ENCODE results near the gene PRR23E. TPM values are rescaled to one million over a fixed set of nuclear protein-coding genes. Genes with fewer than 3 reads are reported as not detected.

The PRR23E gene
- polyA plus RNA-seq, 1 donor from 2014 or later, result not detected

- Histone ChIP-seq H3K79me2 (replicated peaks; ENCODE audit: insufficient read depth, low read length) (no peaks in the 10 kb centered on the region), H3K9ac (ENCODE audit: low read length) (no peak overlapping the region), H3K9me2 (ENCODE audit: insufficient read depth, low read length) (no peaks in the 10 kb centered on the region), H3K36me3 (ENCODE audit: insufficient read depth, low read length) (no peaks in the 10 kb centered on the region), H3K27ac (ENCODE audit: low read length) (no peak overlapping the region), H3K9me3 (ENCODE audit: low read length) (no peaks in the 10 kb centered on the region), H3F3A (ENCODE audit: insufficient read depth, low read length, poor library complexity, severe bottlenecking) (no peaks in the 10 kb centered on the region), H3K4me3 (ENCODE audit: low read length) (no peak overlapping the region), H4K20me1 (ENCODE audit: insufficient read depth) (no peaks in the 10 kb centered on the region), H3K27me3 (ENCODE audit: insufficient read depth, low read depth, low read length) (no peaks in the 10 kb centered on the region), H3K4me2 (ENCODE audit: low read length) (no peak overlapping the region), H2AFZ (ENCODE audit: low read depth, low read length) (no peak overlapping the region)
- TF ChIP-seq TAF1 (IDR thresholded peaks at IDR 0.05; ENCODE audit: low read depth) (no peak), SMC3 (conservative IDR thresholded peaks at IDR 0.05; ENCODE audit: poor library complexity) (no peak), MXI1 (conservative IDR thresholded peaks at IDR 0.05; ENCODE audit: poor library complexity, severe bottlenecking) (no peak), REST (IDR thresholded peaks at IDR 0.05; ENCODE audit: borderline replicate concordance) (no peak), EP300 (conservative IDR thresholded peaks at IDR 0.05; ENCODE audit: poor library complexity, severe bottlenecking) (no peak), RAD21 (conservative IDR thresholded peaks at IDR 0.05) (no peak), POLR2AphosphoS5 (IDR thresholded peaks at IDR 0.05) (no peak), EZH2 (IDR thresholded peaks at IDR 0.05; ENCODE audit: borderline replicate concordance, insufficient read depth, low read length, poor library complexity, severe bottlenecking) (no peak), CTCF (IDR thresholded peaks at IDR 0.05; ENCODE audit: poor library complexity, severe bottlenecking) (no peak)
These were observed 17.1 kb downstream of the PRR23E start for GRCh38 chr3:127209840-127210653.

- no peaks in the 10 kb centered on the region for H4K20me1 ChIP-seq (ENCODE audit: insufficient read depth)
These were observed 17.7 kb downstream of the PRR23E start for GRCh38 chr3:127210654-127210943.

More at GRCh38 chr3:127210654-127210943, 17.7 kb downstream of the PRR23E start:
- H3K9me3 ChIP-seq (ENCODE audit: low read length), result no peaks in the 10 kb centered on the region
- H3K27ac ChIP-seq (ENCODE audit: low read length), result no peak overlapping the region
- H2AFZ ChIP-seq (ENCODE audit: low read depth, low read length), result no peak overlapping the region
- H3K9ac ChIP-seq (ENCODE audit: low read length), result no peak overlapping the region
- no peaks in the 10 kb centered on the region for H3K36me3 ChIP-seq (ENCODE audit: insufficient read depth, low read length)
- no peaks in the 10 kb centered on the region for H3K9me2 ChIP-seq (ENCODE audit: insufficient read depth, low read length)
- TF ChIP-seq CTCF (IDR thresholded peaks at IDR 0.05; ENCODE audit: poor library complexity, severe bottlenecking) (no peak), MXI1 (conservative IDR thresholded peaks at IDR 0.05; ENCODE audit: poor library complexity, severe bottlenecking) (no peak), POLR2AphosphoS5 (IDR thresholded peaks at IDR 0.05) (no peak), EP300 (conservative IDR thresholded peaks at IDR 0.05; ENCODE audit: poor library complexity, severe bottlenecking) (no peak), REST (IDR thresholded peaks at IDR 0.05; ENCODE audit: borderline replicate concordance) (no peak), TAF1 (IDR thresholded peaks at IDR 0.05; ENCODE audit: low read depth) (no peak), RAD21 (conservative IDR thresholded peaks at IDR 0.05) (no peak), EZH2 (IDR thresholded peaks at IDR 0.05; ENCODE audit: borderline replicate concordance, insufficient read depth, low read length, poor library complexity, severe bottlenecking) (no peak), SMC3 (conservative IDR thresholded peaks at IDR 0.05; ENCODE audit: poor library complexity) (no peak)
- no peaks in the 10 kb centered on the region for H3K27me3 ChIP-seq (ENCODE audit: insufficient read depth, low read depth, low read length)
- H3K4me2 ChIP-seq (ENCODE audit: low read length), result no peak overlapping the region
- no peak overlapping the region for H3K4me3 ChIP-seq (ENCODE audit: low read length)
- no peaks in the 10 kb centered on the region for H3K79me2 ChIP-seq (replicated peaks; ENCODE audit: insufficient read depth, low read length)
- H3F3A ChIP-seq (ENCODE audit: insufficient read depth, low read length, poor library complexity, severe bottlenecking), result no peaks in the 10 kb centered on the region
